Endothelial cell of coronary artery (primary cell): Measurements from ENCODE around the gene SDS. TPM values are rescaled to one million over a fixed set of nuclear protein-coding genes. Genes with fewer than 3 reads are reported as not detected.

Experiments
- total RNA-seq: library from RNA; depleted of rRNA; stranded (reverse); fragments of >200 nt; gene quantifications from 2 replicates; pipeline ENCODE4 v1.2.3, GENCODE V29; 2014

The SDS gene
- total RNA-seq = not detected in 2 replicates

DNA sequence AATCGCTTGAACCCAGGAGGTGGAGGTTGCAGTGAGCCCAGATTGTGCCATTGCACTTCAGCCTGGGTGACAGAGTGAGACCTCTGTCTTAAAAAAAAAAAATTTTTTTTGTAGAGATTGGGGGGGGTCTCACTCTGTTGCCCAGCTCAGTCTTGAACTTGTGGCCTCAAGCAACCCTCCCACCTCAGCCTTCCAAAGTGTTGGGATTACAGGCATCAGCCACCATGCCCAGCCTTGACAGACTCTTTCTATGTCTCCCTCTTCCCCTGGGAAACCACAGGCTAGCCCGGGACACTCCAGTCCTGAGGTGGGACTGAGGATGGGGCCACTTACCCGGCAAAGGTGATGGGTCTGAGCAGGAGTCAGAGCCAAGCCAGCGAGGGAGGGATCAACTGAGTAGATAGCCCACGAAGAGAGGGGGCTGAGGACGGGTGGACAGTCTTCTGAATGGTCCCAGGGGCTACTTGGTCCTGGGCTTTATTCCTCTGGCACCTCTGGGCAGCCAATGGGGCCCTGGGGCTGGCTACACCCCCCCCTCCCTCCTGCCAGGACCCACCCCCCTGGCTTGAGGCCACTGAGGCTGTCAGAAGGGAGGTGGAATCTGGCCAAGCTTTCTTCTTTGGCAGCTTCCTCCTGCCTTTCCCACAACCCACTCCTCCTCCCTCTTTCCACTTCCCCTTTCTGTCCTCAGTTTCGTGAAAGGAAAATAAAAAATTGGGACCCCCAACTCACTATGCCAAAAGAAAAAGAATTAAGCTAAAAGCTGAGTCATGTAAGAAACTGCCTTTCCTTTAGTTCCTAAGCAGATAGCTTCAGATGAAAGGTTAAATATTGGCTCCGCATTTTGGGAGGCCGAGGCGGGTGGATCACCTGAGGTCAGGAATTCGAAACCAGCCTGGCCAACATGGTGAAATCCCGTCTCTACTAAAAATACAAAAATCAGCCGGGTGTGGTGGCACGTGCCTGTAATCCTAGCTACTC lies at the start of gene SDS:
Gene SDS (minus strand): TSS at position 453 of the 981 bp plus-strand sequence. CDS start 4,179 bp downstream, outside the sequence.

GRCh38 chr12:113422030-113422885 lies 18.6 kb upstream of the SDS start, which contains the start of gene SDSL:
SDSL (plus strand) TSS chr12:113422380; CDS start chr12:113427983, 5,603 bp downstream.

DNA sequence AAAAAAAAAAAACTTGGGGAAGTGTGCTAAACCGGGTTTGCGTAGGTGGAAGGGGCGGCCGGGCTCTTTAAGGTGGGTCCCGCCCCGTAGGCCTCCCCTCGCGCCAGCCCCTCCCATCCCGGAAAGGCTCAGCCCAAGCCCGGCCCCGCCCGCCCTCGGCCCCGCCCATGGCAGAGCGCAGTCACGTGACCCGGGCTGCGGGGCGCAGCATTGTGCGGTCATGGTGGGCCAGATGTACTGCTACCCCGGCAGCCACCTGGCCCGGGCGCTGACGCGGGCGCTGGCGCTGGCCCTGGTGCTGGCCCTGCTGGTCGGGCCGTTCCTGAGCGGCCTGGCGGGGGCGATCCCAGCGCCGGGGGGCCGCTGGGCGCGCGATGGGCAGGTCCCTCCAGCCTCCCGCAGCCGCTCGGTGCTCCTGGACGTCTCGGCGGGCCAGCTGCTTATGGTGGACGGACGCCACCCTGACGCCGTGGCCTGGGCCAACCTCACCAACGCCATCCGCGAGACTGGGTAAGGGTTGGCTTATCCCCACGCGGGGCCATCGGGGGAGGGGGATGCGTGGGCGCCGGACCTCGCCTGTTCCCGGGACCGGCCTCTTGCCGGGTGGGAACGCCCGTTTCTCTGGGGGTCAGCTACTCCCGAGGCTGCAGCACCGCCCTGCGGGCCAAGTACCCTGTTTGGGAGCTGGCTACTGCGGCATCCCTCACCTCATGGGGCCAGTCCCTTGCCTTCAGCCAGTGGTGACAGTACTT lies 45.1 kb downstream of the SDS start, which contains the start of gene PLBD2:
Gene PLBD2 (plus strand): TSS at position 207 of the 752 bp plus-strand sequence. CDS start 14 bp downstream, at position 221.

Other genes with a start within 250 kb of the SDS start
- 38.2 and 43.4 TPM in 2 replicates for gene DDX54, start 218.4 kb downstream of the SDS start, total RNA-seq
- 14.9 and 15.0 TPM in 2 replicates for gene RITA1, start 218.2 kb downstream of the SDS start, total RNA-seq
- 5.2 and 10.2 TPM in 2 replicates for gene TPCN1, start 182.4 kb downstream of the SDS start, total RNA-seq
- 15.1 and 21.6 TPM in 2 replicates for gene SLC8B1, start 68.8 kb downstream of the SDS start, total RNA-seq
- gene PLBD2, start 45.3 kb downstream of the SDS start, total RNA-seq = 12.4 and 24.6 TPM in 2 replicates
- gene SDSL, start 18.5 kb upstream of the SDS start, total RNA-seq = 6.8 and 7.0 TPM in 2 replicates
- not detected in 2 replicates for gene LHX5, start 68.0 kb upstream of the SDS start, total RNA-seq